HCT116 (cell line): ENCODE results near the gene CPNE8.

Experiments
- CTCF ChIP-seq, 3 experiments: fragments of 200-600 bp in 1 of 3; sonication (generic) in 1 of 3; IDR thresholded peaks in 2 of 3; conservative IDR thresholded peaks in 1 of 3; 2 replicates each; pipeline ENCODE4 v1.5.1; 2012 to 2017; ENCODE audit warnings: low read depth in 2 of 3, low read length in 2 of 3, antibody characterized with exemption in 1 of 3, borderline replicate concordance in 1 of 3, control low read depth in 1 of 3, mild to moderate bottlenecking in 1 of 3, mixed read lengths in 1 of 3, mixed run types in 1 of 3, moderate library complexity in 1 of 3; ENCODE audit not compliant: insufficient read depth in 1 of 3
- POLR2A ChIP-seq: IDR thresholded peaks from 2 replicates; pipeline ENCODE4 v1.7.0; 2011; ENCODE audit warnings: borderline replicate concordance; ENCODE audit not compliant: insufficient read depth, insufficient read length; ENCODE audit errors: extremely low read depth

- TF ChIP-seq POLR2A (no peak), CTCF (IDR thresholded peaks at IDR 0.05 in 2 of 3, conservative IDR thresholded peaks at IDR 0.05 in 1 of 3; ENCODE audit: borderline replicate concordance in 1 of 3, insufficient read depth in 1 of 3, low read depth in 2 of 3, low read length in 2 of 3) (no peak)
Observed at GRCh38 chr12:38887770-38888169, 17.6 kb downstream of the CPNE8 start.
